ENCODE results near the gene SKP1. TPM values are rescaled to one million over a fixed set of nuclear protein-coding genes. Genes with fewer than 3 reads are reported as not detected.
A peak's percentile ranks its signal among the peaks of the same experiment; 100 is the strongest.

The SKP1 gene
- total and polyA plus RNA-seq, 10 of the 15 experiments (the other 5 are each of a cell fraction or from before 2014, with no cell fraction given) = 100 to 1,686 (median 519) TPM

GRCh38 chr5:134224888-134225779 is 48.4 kb upstream of the SKP1 start (continued):
- TF ChIP-seq, protein P1, sequence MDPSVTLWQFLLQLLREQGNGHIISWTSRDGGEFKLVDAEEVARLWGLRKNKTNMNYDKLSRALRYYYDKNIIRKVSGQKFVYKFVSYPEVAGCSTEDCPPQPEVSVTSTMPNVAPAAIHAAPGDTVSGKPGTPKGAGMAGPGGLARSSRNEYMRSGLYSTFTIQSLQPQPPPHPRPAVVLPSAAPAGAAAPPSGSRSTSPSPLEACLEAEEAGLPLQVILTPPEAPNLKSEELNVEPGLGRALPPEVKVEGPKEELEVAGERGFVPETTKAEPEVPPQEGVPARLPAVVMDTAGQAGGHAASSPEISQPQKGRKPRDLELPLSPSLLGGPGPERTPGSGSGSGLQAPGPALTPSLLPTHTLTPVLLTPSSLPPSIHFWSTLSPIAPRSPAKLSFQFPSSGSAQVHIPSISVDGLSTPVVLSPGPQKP (IDR thresholded peaks at IDR 0.05; ENCODE audit: low read depth, low read length) = no peak
- TF ChIP-seq TCF12 (IDR thresholded peaks at IDR 0.05; ENCODE audit: low read depth, low read length) = no peak
- TF ChIP-seq, protein P2, sequence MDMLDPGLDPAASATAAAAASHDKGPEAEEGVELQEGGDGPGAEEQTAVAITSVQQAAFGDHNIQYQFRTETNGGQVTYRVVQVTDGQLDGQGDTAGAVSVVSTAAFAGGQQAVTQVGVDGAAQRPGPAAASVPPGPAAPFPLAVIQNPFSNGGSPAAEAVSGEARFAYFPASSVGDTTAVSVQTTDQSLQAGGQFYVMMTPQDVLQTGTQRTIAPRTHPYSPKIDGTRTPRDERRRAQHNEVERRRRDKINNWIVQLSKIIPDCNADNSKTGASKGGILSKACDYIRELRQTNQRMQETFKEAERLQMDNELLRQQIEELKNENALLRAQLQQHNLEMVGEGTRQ (IDR thresholded peaks at IDR 0.05; ENCODE audit: borderline replicate concordance, low read depth, low read length) = no peak
- no peak for TF ChIP-seq GATAD2B (conservative IDR thresholded peaks at IDR 0.05; ENCODE audit: low read depth)
- peak; percentile 9; the same call in 1 of the 2 replicates for TF ChIP-seq CREB1 (IDR thresholded peaks at IDR 0.05; ENCODE audit: low read depth)
- no peak; the same call in 1 of the 2 replicates for TF ChIP-seq CHD1 (IDR thresholded peaks at IDR 0.05; ENCODE audit: low read depth, low read length)
- peak; percentile 1 for TF ChIP-seq MEF2B (IDR thresholded peaks at IDR 0.05; ENCODE audit: partially characterized antibody, poor library complexity, severe bottlenecking)
- TF ChIP-seq SMAD5 (IDR thresholded peaks at IDR 0.05; ENCODE audit: low read depth) = 0 out of 2 replicates have a peak, but pooled peaks have one; percentile 16
- no peak for TF ChIP-seq NFXL1 (IDR thresholded peaks at IDR 0.05; ENCODE audit: borderline replicate concordance)
- TF ChIP-seq RFX5 (IDR thresholded peaks at IDR 0.05; ENCODE audit: low read depth, low read length) = 0 out of 2 replicates have a peak, but pooled peaks have one; percentile 16
- TF ChIP-seq ZNF217 (IDR thresholded peaks at IDR 0.05) = no peak
- no peak for TF ChIP-seq NRF1 (conservative IDR thresholded peaks at IDR 0.05; ENCODE audit: low read depth, low read length)
- TF ChIP-seq NFYB (IDR thresholded peaks at IDR 0.05; ENCODE audit: insufficient read depth, low read depth, low read length) = peak; percentile 41; the same call in 1 of the 2 replicates
- TF ChIP-seq PML (IDR thresholded peaks at IDR 0.05; ENCODE audit: low read length) = no peak
- TF ChIP-seq STAT1 (conservative IDR thresholded peaks at IDR 0.05) = no peak
- TF ChIP-seq ZZZ3 (IDR thresholded peaks at IDR 0.05; ENCODE audit: control insufficient read depth, insufficient read length, low read depth) = no peak
- TF ChIP-seq, protein P3, sequence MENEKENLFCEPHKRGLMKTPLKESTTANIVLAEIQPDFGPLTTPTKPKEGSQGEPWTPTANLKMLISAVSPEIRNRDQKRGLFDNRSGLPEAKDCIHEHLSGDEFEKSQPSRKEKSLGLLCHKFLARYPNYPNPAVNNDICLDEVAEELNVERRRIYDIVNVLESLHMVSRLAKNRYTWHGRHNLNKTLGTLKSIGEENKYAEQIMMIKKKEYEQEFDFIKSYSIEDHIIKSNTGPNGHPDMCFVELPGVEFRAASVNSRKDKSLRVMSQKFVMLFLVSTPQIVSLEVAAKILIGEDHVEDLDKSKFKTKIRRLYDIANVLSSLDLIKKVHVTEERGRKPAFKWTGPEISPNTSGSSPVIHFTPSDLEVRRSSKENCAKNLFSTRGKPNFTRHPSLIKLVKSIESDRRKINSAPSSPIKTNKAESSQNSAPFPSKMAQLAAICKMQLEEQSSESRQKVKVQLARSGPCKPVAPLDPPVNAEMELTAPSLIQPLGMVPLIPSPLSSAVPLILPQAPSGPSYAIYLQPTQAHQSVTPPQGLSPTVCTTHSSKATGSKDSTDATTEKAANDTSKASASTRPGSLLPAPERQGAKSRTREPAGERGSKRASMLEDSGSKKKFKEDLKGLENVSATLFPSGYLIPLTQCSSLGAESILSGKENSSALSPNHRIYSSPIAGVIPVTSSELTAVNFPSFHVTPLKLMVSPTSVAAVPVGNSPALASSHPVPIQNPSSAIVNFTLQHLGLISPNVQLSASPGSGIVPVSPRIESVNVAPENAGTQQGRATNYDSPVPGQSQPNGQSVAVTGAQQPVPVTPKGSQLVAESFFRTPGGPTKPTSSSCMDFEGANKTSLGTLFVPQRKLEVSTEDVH (IDR thresholded peaks at IDR 0.05; ENCODE audit: low read depth, partially characterized antibody) = no peak
- no peak for TF ChIP-seq MEF2A (IDR thresholded peaks at IDR 0.05; ENCODE audit: insufficient read depth, low read depth, low read length)
- no peak; the same call in 1 of the 2 replicates for TF ChIP-seq NR2F1 (conservative IDR thresholded peaks at IDR 0.05)
- no peak for TF ChIP-seq ESRRA (IDR thresholded peaks at IDR 0.05; ENCODE audit: low read length)
- TF ChIP-seq RELB (IDR thresholded peaks at IDR 0.05; ENCODE audit: low read depth) = peak; percentile 49; the same call in 1 of the 2 replicates
- TF ChIP-seq ETV6 (conservative IDR thresholded peaks at IDR 0.05 in 1 of 2, IDR thresholded peaks at IDR 0.05 in 1 of 2; ENCODE audit: borderline replicate concordance in 1 of 2, low read depth in 1 of 2) = no peak
- no peak for TF ChIP-seq KDM1A (IDR thresholded peaks at IDR 0.05; ENCODE audit: borderline replicate concordance)

Measured in GM12878 (cell line).